NCI-H524 (cell line): ENCODE results near the gene CUX1.

Experiments
- DNase-seq, 2 experiments: peaks; one replicate each; lab custom pipeline; 2025; lab: John Stamatoyannopoulos, UW

Gene CUX1

GRCh38 chr7:102244601-102245000 is 427.2 kb downstream of the CUX1 start:
- DNase-seq, result no peak

- no peak for DNase-seq
Measured at GRCh38 chr7:102248081-102248455, 430.6 kb downstream of the CUX1 start.

DNA sequence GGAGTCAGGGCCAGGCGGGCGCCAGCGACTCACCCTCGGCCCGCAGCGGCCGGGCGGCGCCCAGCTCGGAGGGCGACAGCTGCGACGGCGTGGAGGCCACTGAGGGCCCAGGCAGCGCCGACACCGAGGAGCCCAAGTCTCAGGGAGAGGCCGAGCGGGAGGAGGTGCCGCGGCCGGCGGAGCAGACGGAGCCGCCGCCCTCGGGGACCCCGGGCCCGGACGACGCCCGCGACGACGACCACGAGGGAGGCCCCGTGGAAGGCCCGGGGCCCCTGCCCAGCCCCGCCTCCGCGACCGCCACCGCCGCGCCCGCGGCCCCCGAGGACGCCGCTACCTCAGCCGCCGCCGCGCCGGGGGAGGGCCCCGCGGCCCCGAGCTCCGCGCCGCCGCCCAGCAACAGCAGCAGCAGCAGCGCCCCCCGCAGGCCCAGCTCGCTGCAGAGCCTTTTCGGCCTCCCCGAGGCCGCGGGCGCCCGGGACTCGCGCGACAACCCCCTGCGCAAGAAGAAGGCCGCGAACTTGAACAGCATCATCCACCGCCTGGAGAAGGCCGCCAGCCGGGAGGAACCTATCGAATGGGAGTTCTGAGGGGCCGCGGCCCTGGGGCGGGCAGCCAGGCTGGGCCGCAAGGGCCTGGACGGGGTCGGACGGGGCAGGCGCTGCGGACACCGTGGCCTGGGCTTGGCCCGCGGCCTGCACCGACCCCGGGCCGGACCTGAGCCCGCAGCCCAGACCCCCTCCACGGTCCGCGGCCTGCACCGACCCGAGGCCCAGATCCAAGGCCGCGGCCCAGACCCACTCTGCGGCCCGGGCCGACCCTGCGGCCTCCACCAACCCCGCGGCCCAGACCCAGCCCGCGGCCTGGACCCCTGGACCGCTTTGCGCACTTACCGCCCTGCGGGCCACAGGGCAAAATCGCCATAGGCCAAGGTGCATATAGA is 431.3 kb downstream of the CUX1 start:
- no peak for DNase-seq

- DNase-seq, result no peak
Measured at GRCh38 chr7:102251531-102252365, 434.3 kb downstream of the CUX1 start.

GRCh38 chr7:102252366-102252982 is 435.0 kb downstream of the CUX1 start:
- no peak for DNase-seq

DNA sequence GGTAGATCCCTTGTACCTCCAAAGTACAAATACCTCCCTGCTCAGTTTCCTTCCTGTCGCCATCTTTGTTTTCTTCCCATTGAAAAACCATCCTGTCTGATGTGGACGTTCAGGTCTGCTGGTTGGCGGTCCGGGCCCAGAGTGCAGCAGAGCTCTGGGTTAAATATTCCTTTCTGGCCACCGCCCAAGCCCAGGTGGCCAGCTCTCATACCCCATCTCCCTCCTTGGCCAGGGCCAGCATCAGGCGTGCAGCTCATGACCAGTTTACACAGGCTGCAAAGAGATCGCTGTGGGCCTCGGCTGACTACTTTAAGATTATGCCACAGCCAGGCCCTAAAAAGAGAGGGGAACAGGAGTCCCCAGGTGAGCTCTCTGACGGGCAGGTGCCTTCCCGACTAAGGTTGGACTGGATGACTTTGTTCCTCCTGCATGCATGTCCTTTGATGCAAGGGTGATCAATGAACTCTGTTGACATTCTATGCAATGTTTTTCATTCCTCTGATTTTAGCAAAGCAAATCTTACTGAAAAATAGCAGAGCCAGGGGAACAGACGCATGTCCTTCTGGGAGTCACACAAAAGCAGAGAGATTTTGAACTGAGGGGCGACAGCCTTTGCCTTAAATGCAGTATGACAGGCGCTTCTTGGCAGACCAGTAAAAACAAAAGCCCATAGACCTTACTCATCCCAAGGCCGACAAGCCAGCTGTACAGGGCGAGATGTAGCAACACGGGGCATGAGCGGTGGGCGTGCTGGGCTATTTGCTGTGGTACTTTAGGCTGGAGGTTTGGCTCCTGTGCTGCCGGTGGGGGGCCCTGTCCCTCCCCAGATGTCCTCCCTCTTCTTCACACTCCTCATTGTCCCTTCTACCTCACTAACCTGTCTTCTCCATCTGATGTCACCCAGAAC is 435.9 kb downstream of the CUX1 start:
- no peak for DNase-seq

- no peak for DNase-seq
Measured at GRCh38 chr7:102253973-102254370, 436.5 kb downstream of the CUX1 start.

GRCh38 chr7:102254521-102254920 is 437.1 kb downstream of the CUX1 start:
- DNase-seq, result no peak

DNA sequence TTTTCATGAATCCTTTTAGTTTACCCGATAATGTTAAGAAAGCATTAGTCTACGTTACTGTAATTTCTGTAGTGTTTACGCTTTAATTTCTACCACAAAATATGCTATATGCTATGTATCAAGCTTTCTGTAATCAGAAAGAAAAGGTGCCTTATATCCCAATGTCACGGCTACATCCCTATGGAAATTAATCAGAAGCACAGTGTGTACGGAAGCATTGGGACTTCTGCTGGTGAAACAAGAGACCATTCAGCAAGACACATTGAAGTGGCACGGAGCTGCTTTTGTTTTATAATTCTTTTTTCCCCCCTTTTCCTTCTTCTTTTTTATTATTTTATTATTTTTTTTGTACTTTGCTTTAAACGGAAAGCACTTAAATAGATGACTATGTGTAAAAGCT is 438.1 kb downstream of the CUX1 start:
- no peak for DNase-seq

GRCh38 chr7:102255916-102256315 is 438.5 kb downstream of the CUX1 start:
- no peak for DNase-seq

- no peak for DNase-seq
Measured at GRCh38 chr7:102258073-102258748, 440.8 kb downstream of the CUX1 start.

DNA sequence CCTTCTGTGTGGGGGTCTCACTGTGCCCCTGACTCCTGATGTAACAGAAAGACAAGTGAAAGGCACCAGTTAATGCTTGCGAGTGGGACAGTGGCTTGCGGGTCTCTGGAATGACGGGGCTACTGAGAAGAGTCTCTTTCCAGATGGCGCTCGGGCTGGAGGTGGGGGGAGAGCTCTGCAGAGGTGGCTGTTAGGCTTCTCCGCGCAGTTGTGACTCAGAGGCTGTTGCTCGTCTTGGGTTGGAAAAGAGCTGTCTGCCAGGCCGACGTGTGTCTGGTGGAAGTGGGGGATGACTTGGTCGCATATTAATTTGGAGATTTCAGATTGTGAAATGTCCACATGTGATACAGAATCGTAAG is 441.3 kb downstream of the CUX1 start:
- DNase-seq, result peak in 1 of 2 experiments; percentile 65

- peak in 1 of 2 experiments; percentile 24 for DNase-seq
Measured at GRCh38 chr7:102260856-102261255, 443.4 kb downstream of the CUX1 start.

DNA sequence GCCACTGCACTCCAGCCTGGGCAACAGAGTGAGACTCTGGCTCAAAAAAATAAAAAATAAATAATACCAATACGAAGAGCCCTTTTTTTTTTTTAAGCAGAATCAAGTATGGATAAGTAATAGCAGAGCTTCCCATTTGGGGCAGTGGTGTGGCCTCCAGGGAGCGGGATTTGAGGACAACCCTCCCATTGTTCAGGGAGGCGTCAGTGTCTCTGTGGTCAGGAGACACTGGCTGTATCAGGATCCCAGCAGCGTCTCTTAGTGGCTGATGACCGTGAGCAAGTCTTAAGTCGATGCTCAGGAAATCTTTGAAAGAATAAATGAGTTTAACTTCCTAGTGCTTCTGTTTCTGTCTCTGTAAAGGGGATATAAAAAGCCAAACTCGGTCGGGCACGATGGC is 444.0 kb downstream of the CUX1 start:
- DNase-seq, result no peak

DNA sequence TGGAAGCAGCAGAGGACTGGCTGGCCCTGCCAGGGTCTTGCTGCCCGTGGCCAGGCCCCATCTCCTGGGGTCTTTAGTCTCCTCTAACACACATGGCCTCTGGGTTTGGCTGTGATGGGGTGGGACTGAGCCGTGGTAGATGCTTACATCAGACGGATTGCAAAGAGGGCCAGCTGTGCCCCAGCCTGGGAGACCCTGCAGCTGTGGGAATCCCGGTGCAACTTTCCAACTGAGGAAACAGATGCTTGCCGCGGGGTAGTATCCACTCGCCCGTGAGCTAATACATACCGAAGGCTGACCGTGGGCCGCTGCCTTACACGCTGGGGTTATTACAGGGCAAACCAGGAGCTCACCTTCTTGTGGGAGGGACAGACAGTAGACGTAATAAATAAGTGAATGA is 445.1 kb downstream of the CUX1 start:
- DNase-seq, result no peak

- no peak for DNase-seq
Measured at GRCh38 chr7:102264367-102264891, 447.0 kb downstream of the CUX1 start.

GRCh38 chr7:102266541-102266940 is 449.1 kb downstream of the CUX1 start:
- no peak for DNase-seq

- no peak for DNase-seq
Measured at GRCh38 chr7:102268635-102269034, 451.2 kb downstream of the CUX1 start.

- DNase-seq, result no peak
Measured at GRCh38 chr7:102270178-102270887, 452.9 kb downstream of the CUX1 start.

DNA sequence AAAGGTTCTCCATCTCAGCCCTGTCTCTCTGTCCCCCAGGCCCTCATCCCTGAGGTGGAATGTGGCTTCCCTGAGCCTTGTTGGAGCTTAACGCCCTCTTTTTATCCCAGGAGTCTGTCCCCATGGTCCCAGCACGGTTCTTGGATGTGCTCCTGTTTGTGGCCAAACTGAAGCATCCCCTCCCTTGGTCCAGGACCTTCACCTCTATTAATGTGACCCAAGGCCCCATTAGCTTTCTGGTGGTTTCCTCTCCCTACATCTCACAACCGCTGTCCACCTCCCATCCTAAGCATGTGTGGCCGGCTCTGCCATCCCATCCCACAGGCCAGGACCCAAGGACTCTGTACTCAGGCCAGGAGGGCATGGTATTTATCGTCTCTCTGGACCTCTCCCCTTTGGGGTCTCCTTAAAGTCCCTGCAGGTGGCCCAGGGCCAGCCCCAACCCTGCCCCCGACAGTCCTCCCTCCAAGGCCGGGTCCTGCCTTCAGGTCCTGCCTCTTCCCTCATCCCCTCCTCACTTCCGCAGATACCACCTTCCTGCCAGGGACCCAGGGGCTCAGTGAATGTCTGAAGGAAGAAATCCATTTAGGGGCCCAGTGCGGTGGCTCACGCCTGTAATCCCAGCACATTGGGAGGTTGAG is 453.9 kb downstream of the CUX1 start:
- DNase-seq, result no peak
